NCI-H526 (cell line): Measurements from ENCODE around the gene CDC42SE2.
A peak's percentile ranks its signal among the peaks of the same experiment; 100 is the strongest.

Experiments
- DNase-seq, 2 experiments: peaks; one replicate each; lab custom pipeline; 2025; lab: John Stamatoyannopoulos, UW

The CDC42SE2 gene, protein sequence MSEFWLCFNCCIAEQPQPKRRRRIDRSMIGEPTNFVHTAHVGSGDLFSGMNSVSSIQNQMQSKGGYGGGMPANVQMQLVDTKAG

DNA sequence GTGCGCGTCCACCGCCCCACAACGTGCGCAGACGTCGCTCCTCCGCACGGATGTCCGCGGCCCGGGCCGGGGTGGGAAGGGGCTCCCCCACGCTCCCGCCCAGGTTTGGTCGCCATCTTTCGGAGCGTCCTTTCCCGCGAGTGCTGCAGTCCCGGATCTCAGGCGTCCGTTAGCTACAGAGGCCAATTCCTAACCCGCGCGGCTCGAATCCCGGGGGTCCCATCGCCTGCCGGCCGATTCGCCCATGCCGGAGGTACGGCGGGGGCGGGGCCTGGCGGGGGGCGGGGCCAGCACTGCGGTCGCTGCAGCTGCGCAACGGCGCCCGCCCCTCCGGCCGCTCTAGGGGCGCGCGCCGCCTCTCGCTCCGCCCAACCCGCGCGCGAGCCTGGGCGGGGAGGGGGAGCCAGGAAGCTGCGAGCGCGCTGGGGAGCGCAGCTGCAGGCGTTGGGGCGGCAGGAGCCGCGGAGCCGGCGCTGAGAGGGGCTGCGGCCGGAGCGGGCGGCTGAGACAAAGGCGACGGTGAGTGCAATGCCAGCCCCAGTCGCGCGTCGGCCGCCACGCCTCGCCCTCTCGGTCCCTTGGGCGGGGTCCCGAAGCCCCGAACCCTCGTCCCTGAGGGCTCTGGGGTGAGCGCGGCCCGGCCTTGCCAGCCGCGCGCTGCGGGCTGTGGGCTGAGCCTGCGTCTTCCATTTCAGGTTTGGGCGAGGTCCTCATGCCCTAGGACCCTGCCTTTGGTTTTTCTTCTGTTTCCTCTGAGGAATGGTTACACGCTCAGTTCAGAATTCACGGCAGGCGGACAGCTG lies at the start of gene CDC42SE2:
Gene CDC42SE2 (plus strand): TSS at position 406 of the 803 bp plus-strand sequence. CDS start 95,441 bp downstream, outside the sequence.
- DNase-seq = peak; percentile 40 to 87

DNA sequence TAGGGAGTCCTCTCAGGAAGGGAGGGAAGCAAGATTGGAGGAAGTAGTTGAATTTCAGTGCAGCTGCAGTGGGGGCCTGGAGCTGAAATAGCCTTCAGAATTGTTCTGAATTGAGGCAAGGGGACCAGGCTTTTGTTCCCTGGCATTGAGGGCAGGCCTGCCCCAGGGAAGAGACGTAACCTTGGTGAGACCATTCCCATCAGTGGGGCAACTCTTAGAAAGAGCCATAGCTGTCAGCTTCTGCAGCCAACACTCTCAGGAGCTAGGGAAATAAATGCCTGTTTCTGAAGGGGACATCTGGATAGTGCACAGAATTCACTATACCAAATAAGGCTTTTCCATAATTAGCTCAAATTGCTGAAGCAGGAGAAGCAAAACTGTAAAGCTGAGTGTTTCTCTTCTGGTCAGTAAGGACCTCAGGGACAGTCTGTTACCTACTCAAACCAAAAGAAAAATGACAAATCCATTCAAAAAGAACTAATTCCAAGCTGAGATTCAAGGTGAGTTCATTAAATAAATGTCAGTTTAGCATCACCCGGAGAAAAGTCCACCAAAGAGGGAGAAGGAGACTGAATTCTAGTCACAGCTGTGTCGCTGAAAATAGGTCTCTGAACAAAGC lies 49.1 kb upstream of the CDC42SE2 start:
- no peak for DNase-seq

DNA sequence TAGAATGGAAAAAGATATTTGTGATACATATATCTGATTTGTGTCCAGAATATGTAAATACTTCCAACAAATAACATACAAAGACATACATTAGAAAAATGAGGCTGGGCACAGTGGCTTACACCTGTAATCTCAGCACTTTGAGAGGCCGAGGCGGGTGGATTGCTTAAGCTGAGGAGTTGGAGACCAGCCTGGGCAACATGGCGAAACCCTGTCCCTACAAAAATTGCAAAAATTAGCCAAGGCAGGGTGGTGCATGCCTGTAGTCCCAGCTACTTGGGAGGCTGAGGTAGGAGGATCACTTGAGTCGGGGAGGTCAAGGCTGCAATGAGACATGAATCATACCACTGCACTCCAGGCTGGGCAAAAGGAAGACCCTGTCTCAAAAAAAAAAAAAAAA lies 46.1 kb upstream of the CDC42SE2 start:
- no peak for DNase-seq

DNA sequence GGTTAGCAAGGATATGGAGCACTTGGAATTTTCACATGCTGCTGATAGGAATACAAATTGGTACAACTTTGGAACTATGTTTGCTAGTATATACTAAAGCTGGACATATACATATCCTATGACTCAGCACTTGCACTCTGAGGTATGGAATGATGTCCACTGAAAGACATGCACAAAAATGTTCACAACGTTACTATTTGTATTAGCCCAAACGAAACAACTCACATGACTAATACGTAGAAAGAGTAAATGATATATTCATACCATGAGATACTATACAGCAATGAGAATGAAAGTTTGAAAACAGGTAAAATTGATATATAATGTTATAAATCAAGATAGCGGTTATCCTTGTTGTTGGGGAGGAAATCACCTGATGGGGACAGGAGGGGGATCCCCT lies 45.5 kb upstream of the CDC42SE2 start:
- no peak for DNase-seq

DNA sequence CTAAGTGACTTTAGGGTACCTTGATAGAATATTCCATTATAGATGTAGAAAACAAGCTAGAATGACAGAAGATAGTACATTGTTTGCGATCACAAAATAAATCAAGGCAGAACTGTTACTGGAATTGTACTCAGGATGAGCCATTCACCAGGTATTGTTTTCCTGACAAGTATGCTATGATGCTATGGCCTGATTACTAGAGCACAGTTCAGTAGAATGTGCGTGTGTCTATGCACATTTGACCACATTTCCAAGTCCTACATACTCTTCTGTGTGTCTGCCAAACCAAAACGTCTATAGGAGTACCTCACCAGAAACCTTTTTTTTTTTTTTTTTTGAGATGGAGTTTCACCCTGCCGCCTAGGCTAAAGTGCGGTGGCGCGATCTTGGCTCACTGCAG lies 43.3 kb upstream of the CDC42SE2 start:
- no peak for DNase-seq

DNA sequence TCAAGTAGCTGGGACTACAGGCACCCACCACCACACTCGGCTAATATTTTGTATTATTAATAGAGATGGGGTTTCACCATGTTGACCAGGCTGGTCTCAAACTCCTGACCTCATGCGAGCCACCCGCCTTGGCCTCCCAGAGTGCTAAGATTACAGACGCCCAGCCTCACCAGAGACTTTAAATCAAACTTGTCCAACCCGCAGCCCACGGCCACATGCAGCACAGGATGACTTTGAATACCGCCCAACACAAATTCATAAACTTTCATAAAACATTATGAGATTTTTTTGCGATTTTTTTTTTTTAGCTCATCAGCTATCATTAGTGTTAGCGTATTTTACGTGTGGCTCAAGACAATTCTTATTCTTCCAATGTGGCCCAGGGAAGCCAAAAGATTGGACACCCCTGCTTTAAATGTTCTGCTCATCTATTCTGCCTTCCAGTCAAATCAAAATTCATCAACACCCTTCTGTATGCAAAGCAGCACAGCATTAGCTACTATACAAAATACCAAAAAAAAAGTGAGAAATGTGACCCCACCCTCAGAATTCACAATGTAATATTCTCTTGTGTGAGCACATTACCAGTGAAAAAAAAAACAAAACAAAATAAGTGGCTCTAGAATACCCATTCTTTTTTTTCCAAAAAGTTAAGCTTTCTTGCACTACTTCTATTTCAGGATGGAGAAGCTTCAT lies 42.7 kb upstream of the CDC42SE2 start:
- DNase-seq = no peak

DNA sequence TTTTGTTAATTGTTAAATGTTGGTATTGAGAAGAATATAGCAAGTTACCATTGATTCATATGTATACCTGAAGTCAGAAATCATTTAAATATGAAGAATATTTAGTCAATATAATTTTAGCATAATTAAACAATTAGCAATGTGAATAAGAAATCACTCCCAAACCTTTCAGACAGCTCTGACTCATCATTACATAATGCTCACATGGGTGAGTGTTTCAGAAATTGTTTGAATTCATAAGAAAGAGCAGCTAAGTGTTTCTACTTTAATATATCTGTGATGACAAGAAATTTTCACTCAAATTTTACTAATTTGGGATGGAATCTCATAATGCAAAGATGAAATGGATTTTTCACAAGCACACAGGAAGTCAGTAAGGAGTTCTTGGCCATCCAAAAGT lies 42.0 kb upstream of the CDC42SE2 start:
- DNase-seq = no peak

DNA sequence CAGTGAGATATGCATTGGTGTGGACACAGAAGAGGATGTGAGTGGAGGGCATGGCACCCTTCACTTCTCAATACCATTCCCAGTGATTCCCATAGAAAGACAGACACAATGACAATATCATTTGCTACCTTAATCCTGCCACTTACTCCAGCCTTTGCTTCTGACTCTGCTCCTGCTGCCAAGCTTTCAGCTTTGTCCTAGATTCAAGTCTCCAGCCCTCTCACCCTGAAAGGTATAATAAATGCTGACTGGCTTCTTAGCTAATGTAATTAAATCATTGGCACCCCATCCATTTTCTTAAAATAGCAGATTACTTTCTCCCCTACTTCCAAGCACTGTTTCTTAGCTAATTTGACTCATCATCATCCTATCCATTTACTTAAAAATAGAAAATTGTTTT lies 41.1 kb upstream of the CDC42SE2 start:
- no peak for DNase-seq

DNA sequence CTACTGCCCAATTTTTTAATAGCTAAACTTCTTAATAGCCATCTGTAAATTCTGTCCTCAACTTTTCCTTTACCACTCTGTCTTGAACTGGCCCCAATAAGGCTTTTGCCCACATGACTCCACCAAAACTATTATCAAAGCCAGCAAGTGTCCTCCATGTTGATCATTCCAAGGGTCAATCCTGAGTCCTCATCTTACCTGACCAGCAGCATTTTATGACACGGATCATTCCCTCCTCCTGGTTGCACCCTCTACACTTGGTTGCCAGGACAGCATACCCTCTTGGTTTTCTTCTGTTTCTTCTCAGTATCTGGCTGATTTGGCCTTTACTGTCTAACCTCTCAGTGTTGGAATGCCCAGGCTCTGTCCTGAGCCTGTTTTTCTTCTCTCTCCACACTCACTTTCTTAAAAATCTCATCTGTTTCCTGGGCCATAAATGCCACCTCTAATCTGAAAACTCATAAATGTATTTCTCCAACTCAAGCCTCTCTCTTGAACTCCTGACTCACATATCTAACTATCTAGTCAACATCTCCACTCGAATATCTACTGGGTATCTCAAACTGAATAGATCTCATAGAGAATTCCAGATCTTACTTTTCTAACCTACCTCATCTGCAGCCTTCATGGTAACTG lies 40.0 kb upstream of the CDC42SE2 start:
- no peak for DNase-seq

DNA sequence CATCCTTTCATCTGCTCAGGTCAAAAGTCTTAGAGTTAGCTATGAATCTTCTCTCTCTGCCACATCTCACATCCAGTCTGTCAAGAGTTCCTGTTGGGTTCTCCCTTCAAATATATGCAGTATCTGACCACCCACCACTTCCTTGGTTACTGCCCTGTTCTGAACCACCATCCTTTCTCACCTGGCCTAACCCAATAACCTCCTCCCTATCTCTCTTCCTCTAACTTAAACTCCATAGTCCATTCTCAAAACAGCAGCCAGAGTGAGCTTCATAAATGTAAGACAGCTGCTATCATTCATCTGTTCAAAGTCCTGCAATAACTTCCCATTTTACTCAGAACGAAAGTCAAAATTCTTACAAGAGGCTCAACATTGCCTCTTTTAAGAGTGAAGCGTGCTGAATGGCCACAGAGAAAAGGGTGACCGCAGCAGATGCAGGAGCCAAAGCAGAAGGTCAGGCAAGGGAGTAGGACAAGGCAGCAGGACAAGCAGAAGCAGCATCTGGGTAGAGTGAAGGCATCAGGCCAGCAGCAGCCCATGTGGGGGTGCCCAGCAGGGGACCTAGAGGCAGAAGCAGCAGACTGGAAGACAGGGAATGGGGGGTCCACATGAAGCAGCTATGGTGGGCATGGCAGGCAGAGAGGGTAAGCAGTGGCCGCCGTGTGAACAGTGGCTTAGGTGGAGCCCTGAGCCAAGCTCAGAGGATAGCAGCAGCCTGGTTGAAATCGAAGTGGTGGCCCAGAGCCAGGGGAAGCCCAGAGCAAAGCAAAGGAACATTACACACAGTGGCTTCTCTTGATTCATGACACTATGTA lies 39.3 kb upstream of the CDC42SE2 start:
- DNase-seq = no peak

DNA sequence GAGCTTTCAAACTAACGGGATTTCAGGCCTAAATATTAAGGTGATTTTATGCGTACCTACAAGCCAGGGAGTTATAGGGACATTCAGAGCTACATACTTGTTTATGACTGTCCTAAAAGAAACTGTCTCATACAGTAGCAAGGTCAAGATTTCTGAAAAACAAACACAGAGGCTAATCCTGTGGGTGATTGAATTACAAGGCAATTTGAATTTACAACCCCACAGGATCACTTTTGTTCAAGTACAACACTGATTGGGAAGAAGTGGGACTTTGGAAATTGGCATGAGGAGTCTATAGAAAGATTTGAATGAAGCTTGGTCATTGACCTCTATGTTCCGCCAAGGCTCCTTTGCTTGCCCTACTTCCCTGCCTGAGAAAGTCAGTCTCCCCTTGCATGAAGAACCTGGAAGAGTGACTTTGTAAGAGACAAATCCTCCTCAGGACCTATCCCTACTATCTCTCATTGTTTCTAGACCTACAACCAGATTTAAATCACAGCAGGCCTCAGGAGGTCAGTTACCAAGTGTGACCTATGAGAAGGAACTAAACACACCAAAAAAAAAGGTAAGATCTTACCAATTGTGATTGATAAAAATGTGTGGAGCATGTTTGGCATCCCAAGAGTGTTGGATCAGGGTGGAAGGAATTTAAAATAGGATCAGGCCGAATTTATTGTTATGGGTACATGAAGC lies 38.4 kb upstream of the CDC42SE2 start:
- no peak for DNase-seq

DNA sequence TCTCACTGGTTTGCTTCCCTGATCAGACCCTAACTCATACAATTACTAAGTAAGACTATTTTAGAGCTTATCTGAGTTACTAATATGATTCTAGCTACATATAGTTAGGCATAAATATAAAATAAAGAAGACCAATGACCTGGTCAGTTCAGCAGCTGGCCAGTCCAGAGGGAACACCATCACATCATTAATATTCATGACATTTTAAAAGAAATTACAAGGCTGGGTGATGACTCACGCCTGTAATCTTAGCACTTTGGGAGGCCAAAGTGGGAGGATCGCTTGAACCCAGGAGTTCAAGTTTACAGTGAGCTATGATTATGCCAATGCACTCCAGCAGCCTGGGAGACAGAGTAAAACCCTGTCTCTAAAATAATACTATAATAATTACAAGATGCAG lies 37.0 kb upstream of the CDC42SE2 start:
- DNase-seq = no peak

DNA sequence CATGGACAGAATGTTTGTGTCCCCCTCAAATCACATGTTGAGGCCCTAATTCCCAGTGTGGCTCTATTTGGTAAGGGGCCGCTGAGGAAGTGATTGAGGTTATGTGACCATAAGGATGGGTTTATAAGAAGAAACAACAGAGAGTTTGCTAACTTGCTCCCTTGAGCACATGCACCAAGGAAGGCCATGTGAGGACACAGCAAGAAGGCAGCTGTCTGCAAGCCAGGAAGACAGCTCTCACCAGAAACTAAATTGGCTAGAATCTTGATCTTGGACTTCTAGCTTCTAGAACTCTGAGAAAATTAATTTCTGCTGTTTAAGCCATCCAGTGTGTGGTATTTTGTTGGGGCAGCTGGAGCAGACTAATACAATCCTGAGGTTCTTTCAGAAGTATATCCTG lies 35.2 kb upstream of the CDC42SE2 start:
- no peak for DNase-seq

DNA sequence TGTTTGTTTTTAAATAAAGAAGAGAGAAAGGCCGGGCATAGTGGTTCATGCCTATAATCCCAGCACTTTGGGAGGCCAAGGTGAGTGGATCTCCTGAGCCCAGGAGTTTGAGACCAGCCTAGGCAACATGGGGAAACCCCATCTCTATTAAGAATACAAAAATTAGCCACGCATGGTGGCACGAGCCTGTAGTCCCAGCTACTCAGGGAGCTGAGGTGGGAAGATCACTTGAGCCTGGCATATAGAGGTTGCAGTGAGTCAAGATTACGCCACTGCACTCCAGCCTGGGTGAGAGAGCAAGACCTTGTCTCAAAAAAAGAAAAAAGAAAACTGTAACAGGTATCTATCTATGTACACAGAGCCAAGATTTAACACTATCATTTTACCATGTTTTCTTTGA lies 34.2 kb upstream of the CDC42SE2 start:
- DNase-seq = no peak

DNA sequence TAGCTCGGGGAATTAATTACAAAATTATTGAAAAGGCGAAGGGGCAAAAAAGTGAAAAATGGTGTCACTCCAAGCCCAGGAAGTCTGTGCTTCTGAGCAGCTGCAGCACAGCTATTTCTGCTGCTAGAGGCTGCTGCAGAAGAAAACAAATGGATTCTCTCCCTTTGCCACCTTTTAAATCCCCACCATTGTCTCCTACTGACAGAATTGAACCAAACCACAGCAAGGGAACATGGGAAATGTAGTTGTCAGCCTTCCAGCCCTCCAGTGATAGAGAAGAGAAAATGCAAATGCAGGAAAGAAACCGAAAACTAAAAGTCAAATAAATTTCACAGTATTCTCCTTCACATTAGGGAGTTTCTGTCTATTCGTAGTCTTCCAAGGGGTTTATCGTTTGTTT lies 33.4 kb upstream of the CDC42SE2 start:
- DNase-seq = peak in 1 of 2 experiments; percentile 45

DNA sequence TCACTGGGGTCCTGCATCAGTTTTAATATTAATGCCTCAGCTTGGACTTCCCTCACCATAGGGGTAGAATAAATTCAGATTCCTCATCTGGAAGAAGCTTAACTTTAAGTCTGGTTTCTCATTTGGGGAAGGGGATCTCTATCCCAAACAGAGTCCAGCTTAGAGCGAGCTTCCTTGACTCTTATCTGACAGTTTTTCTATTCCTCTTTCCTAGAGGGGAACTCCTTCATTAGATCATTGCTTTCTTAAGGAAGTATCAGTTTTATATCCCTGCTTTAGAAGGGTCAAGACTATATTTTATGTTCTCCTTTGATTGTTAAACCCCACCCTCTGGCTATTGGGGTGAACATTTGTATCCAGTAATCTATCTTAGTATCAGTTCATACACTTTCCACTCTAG lies 24.2 kb upstream of the CDC42SE2 start:
- DNase-seq = no peak

DNA sequence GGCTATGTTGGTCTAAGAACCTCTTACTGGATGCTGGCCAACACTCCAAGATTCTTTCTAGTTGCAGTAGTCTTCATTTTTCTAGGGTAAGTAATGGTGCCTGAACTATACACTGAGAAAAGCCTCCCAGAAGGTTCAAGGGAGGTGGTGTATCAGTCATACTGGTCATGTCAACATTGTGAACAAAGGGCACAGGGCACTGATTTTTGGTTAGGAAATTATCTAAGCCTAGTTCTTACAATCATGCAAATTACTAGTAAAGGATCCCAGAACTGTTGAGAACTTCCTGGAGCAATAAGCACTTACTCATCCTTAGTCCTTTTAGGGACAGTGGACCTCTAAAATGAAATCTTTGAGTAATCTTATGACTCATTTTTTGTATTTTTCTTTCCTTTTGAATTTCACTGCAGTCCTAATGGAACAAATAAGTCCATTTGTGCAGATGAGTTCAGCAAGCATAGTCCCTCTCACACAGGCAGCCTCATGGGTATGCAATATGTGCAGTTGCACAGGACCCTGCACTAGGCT lies 21.1 kb upstream of the CDC42SE2 start:
- DNase-seq = no peak

DNA sequence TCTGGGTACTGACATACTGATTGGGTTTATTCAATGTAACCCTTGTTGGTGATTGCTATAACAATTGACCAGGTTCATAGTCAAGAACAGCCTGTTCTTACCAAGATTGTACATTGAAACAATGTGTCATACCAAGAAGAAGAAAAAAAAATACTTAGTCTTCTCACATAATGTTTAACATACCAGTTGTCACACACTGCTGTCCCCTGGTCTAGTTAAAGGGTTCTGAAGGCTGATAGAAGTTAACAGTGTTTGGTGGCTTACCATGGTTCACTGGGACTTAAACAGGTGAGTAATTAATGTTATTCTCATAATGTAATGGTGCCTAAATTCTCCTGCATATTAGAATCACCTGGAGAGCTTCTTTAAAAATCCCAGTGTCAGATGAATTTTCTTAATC lies 18.5 kb upstream of the CDC42SE2 start:
- DNase-seq = no peak

DNA sequence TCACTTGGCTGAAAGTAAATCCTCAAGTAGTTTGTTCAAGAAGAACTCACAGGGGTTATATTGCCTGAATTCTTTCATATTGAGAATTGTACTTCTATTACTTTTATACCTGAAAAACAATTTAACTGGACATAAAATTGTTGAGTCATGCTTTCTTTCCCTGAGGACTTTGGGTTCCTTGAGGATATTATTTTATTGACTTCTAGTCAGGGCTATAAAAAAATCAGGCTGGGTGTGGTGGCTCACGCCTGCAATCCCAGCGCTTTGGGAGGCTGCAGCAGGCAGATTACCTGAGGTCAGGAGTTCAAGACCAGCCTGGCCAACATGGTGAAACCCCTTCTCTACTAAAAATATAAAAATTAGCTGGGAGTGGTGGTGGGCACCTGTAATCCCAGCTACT lies 17.9 kb upstream of the CDC42SE2 start:
- no peak for DNase-seq

DNA sequence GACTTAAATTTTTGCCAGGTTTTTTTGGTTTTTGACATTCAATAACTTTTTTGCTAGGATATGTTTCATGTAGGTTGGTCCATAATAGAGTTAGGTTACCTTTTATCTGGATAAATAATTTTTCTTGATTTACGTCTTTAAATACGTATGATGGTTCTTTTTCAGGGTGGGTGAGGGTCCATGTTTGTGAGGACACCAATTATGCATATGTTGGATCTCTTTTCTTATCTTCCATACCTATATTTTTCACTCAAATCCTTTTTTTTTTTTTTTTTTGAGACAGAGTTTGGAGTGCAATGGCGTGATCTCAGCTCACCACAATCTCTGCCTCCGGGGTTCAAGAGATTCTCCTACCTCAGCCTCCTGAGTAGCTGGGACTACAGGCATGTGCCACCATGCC lies 17.3 kb upstream of the CDC42SE2 start:
- DNase-seq = no peak
